PC-9 (cell line): ENCODE measurements around the gene BRWD1.

Experiments
- CTCF ChIP-seq: fragments of 200-600 bp; sonication (generic); conservative IDR thresholded peaks from 2 replicates; pipeline ENCODE4 v1.6.1; 2017; ENCODE audit warnings: mixed run types, antibody characterized with exemption, mild to moderate bottlenecking, moderate library complexity
- EZH2 ChIP-seq: fragments of 200-600 bp; sonication (generic); IDR thresholded peaks from 2 replicates; pipeline ENCODE4 v1.8.0; 2017; ENCODE audit warnings: antibody characterized with exemption, low read depth

GRCh38 chr21:39263372-39263771 is 50.1 kb downstream of the BRWD1 start:
- TF ChIP-seq CTCF, result no peak
- no peak for TF ChIP-seq EZH2
